GM12878 (cell line): ENCODE results near the gene ARHGEF7. TPM values are rescaled to one million over a fixed set of nuclear protein-coding genes. Genes with fewer than 3 reads are reported as not detected.

ENCODE experiments used
- ATAC-seq: fragments of 200-7000 bp; cut with Tn5 transposase; 3 replicates; pipeline ENCODE4 v1.9.1; 2020; ENCODE audit warnings: mild to moderate bottlenecking, moderate library complexity
- BruUV-seq: library from RNA; stranded (reverse); fragments of 400-500 nt; replicated peaks from 2 replicates; lab custom pipeline; 2021; lab: Mats Ljungman, UMichigan
- CTCF ChIA-PET: fragments of 300-600 bp; sonication (Branson Sonifier 250); formaldehyde crosslinking; extraction: SDS; loops from one replicate; lab custom pipeline; 2021; ENCODE audit warnings: inconsistent platforms; lab: Yijun Ruan, JAX
- POLR2A ChIA-PET: fragments of 350-600 bp; formaldehyde crosslinking; extraction: SDS; loops from one replicate; lab custom pipeline; 2021; ENCODE audit warnings: inconsistent platforms; lab: Charles Lee
- RAD21 ChIA-PET: fragments of 300-600 bp; sonication (Branson Sonifier 250); formaldehyde crosslinking; loops from one replicate; lab custom pipeline; 2023; ENCODE audit warnings: antibody characterized with exemption; ENCODE audit not compliant: unreplicated experiment; lab: Charles Lee
- SMC1A ChIA-PET: fragments of 300-600 bp; sonication (Branson Sonifier 250); formaldehyde crosslinking; loops from one replicate; lab custom pipeline; 2023; ENCODE audit not compliant: unreplicated experiment, uncharacterized antibody; lab: Charles Lee
- DNase-seq: peaks from one replicate; pipeline ENCODE4 v3.0.0-alpha.2; 2011; ENCODE audit warnings: low read depth, low spot score
- FAIRE-seq: peaks from 3 replicates; lab custom pipeline; 2011; peaks lifted over from hg19 to GRCh38; lab: Jason Lieb, UNC
- H2AFZ ChIP-seq: 2 replicates; pipeline ENCODE4 v1.6.0; 2011; ENCODE audit warnings: low read depth, low read length, control low read depth; ENCODE audit not compliant: control insufficient read depth
- H3K27ac ChIP-seq: 2 replicates; pipeline ENCODE4 v1.5.1; 2011; ENCODE audit warnings: control low read depth; ENCODE audit not compliant: control insufficient read depth, insufficient read depth
- H3K27me3 ChIP-seq, 2 experiments: replicated peaks in 1 of 2; 2 replicates each; pipeline versions ENCODE4 v1.6.0 to v1.6.1; 2011; ENCODE audit warnings: low read length in 1 of 2; ENCODE audit not compliant: control insufficient read depth in 2 of 2, insufficient read depth in 2 of 2
- H3K36me3 ChIP-seq, 2 experiments: 2 replicates each; pipeline ENCODE4 v1.5.1; 2011; ENCODE audit warnings: low read length in 1 of 2; ENCODE audit not compliant: control insufficient read depth in 2 of 2, insufficient read depth in 2 of 2
- H3K4me1 ChIP-seq: 2 replicates; pipeline ENCODE4 v1.6.1; 2011; ENCODE audit warnings: mild to moderate bottlenecking, low read length, moderate library complexity, mixed read lengths; ENCODE audit not compliant: control insufficient read depth, insufficient read depth
- H3K4me2 ChIP-seq: 2 replicates; pipeline ENCODE4 v1.6.0; 2011; ENCODE audit warnings: control low read depth; ENCODE audit not compliant: control insufficient read depth, insufficient read depth
- H3K4me3 ChIP-seq: fragments of 200-600 bp; sonication (generic); 2 replicates; pipeline ENCODE4 v1.5.1; 2016
- H3K79me2 ChIP-seq: 2 replicates; pipeline ENCODE4 v1.6.0; 2011; ENCODE audit warnings: low read length; ENCODE audit not compliant: control insufficient read depth, insufficient read depth
- H3K9ac ChIP-seq: 2 replicates; pipeline ENCODE4 v1.8.0; 2011; ENCODE audit warnings: low read length, control low read depth, mixed read lengths; ENCODE audit not compliant: control insufficient read depth, insufficient read depth
- H3K9me3 ChIP-seq: replicated peaks from 3 replicates; pipeline ENCODE4 v1.5.1; 2011; ENCODE audit warnings: mild to moderate bottlenecking, low read length; ENCODE audit not compliant: control insufficient read depth, insufficient read depth
- H4K20me1 ChIP-seq: 2 replicates; pipeline ENCODE4 v1.6.0; 2011; ENCODE audit not compliant: control insufficient read depth, insufficient read depth
- BCL11A ChIP-seq: IDR thresholded peaks from 2 replicates; pipeline ENCODE4 v1.6.1; 2011; ENCODE audit warnings: low read depth, low read length
- BCLAF1 ChIP-seq: fragments of 450-650 bp; IDR thresholded peaks from 2 replicates; pipeline ENCODE4 v1.6.1; 2017; ENCODE audit warnings: antibody characterized with exemption, mild to moderate bottlenecking, moderate library complexity
- CEBPZ ChIP-seq: fragments of 150-350 bp; IDR thresholded peaks from 2 replicates; pipeline ENCODE4 v1.6.1; 2016; ENCODE audit warnings: low read depth, low read length
- CHD2 ChIP-seq: IDR thresholded peaks from 2 replicates; pipeline ENCODE4 v1.6.1; 2011; ENCODE audit warnings: low read depth, low read length, improper control_type of control experiment, borderline replicate concordance
- CREM ChIP-seq: IDR thresholded peaks from 2 replicates; pipeline ENCODE4 v1.6.1; 2014; ENCODE audit warnings: antibody characterized with exemption, low read depth
- GATAD2B ChIP-seq: fragments of 450-650 bp; conservative IDR thresholded peaks from 2 replicates; pipeline ENCODE4 v1.6.1; 2017; ENCODE audit warnings: low read depth, mild to moderate bottlenecking, moderate library complexity
- KAT2A ChIP-seq: conservative IDR thresholded peaks from 2 replicates; pipeline ENCODE4 v1.6.1; 2011; ENCODE audit warnings: low read depth, low read length; ENCODE audit not compliant: control insufficient read depth
- RAD21 ChIP-seq: IDR thresholded peaks from 2 replicates; pipeline ENCODE4 v1.6.1; 2011; ENCODE audit warnings: mild to moderate bottlenecking, low read depth, low read length, moderate library complexity; ENCODE audit not compliant: insufficient read depth
- RUNX3 ChIP-seq: IDR thresholded peaks from 2 replicates; pipeline ENCODE4 v1.6.1; 2012; ENCODE audit warnings: low read length, inconsistent platforms
- SIN3A ChIP-seq: IDR thresholded peaks from 2 replicates; pipeline ENCODE4 v1.6.1; 2012; ENCODE audit warnings: low read depth, low read length, improper control_type of control experiment
- SREBF1 ChIP-seq: IDR thresholded peaks from 2 replicates; pipeline ENCODE4 v1.6.1; 2012; ENCODE audit warnings: mild to moderate bottlenecking, low read length
- ZNF274 ChIP-seq: IDR thresholded peaks from one replicate; pipeline ENCODE4 v1.8.0; 2011; ENCODE audit not compliant: insufficient read length, insufficient read depth
- WGBS: methylation state at CpG from one replicate; pipeline ENCODE4 v1.1.6; 2016; ENCODE audit warnings: low lambda C conversion rate; ENCODE audit not compliant: insufficient replicate concordance, insufficient coverage; ENCODE audit errors: missing lambda C conversion rate; 5-methylcytosine and 5-hydroxymethylcytosine counted together
- in situ Hi-C: fragments of 300-500 bp; cut with MboI; formaldehyde crosslinking; loops from 9 replicates; pipeline ENCODE4 v1.14.3; 2018; ENCODE audit warnings: mixed read lengths
- intact Hi-C: fragments of 100-400 bp; cut with micrococcal nuclease; formaldehyde crosslinking; loops from one replicate; pipeline ENCODE4 v1.14.2; 2022; ENCODE audit not compliant: unreplicated experiment
- polyA plus RNA-seq, 11 experiments: library from polyadenylated mRNA; depleted of rRNA in 4 of 11; unstranded in 6 of 11; stranded (reverse) in 5 of 11; fragments of >200 nt; fragmentation: Nextera tagmentation in 4 of 11; fragmentation: Illumina TruSeq in 1 of 11; extraction: Ambion mirVana in 4 of 11; extraction: Trizol in 1 of 11; gene quantifications; 1 replicate in 1 of 11; 2 replicates in 10 of 11; pipeline versions ENCODE4 v1.2.1 to v1.2.3, GENCODE V29; 2011 to 2016; ENCODE audit warnings: inconsistent platforms in 2 of 11, missing spikeins in 2 of 11, low read depth in 1 of 11
- total RNA-seq, 4 experiments: library from RNA; depleted of rRNA in 3 of 4; stranded (reverse); fragments of >200 nt in 3 of 4; fragmentation: Illumina TruSeq in 1 of 4; extraction: Trizol in 1 of 4; gene quantifications; 2 replicates each; pipeline versions ENCODE4 v1.2.1 to v1.2.3, GENCODE V29; 2013 to 2021
- TF ChIP-seq, protein P1 (sequence below): IDR thresholded peaks from 2 replicates; pipeline ENCODE4 v1.6.1; 2011; ENCODE audit warnings: borderline replicate concordance, low read depth, mild to moderate bottlenecking, moderate library complexity, low read length; ENCODE audit not compliant: insufficient read depth, poor library complexity, severe bottlenecking

Gene ARHGEF7
- total and polyA plus RNA-seq, 10 of the 15 experiments (the other 5 are each of a cell fraction or from before 2014, with no cell fraction given), result 4.7 to 65.5 (median 36.6) TPM

- ChIA-PET POLR2A (interaction anchor here (1.1 kb wide), 1 partner anchor 35 kb away, joined by 3 read pairs; no protein-coding TSS in a partner anchor), CTCF (interaction anchor here (0.5 to 8.5 kb wide), 19 partner anchors 9 to 272 kb away, joined by 3 to 99 read pairs (median 4); no protein-coding TSS in a partner anchor), RAD21 (interaction anchor here (0.6 to 5.6 kb wide), 8 partner anchors 10 to 151 kb away, joined by 3 to 43 read pairs (median 3); no protein-coding TSS in a partner anchor), SMC1A (interaction anchor here (0.7 to 5.1 kb wide), 14 partner anchors 8 to 272 kb away, joined by 3 to 45 read pairs (median 3); no protein-coding TSS in a partner anchor)
- DNase-seq (no peak), FAIRE-seq (no peak), ATAC-seq (peak; percentile 91)
- intact Hi-C loops, result no loop called here
- no TSS peak for BruUV-seq
- Histone ChIP-seq H2AFZ (no peak overlapping the region), H3K9ac (no peak overlapping the region), H3K4me1 (peaks cover 7% of the 10 kb centered on the region), H3K36me3 (peaks cover 9 to 17% of the 10 kb centered on the region in 2 experiments), H3K27ac (no peak overlapping the region), H3K4me2 (no peak overlapping the region), H3K27me3 (no peaks in the 10 kb centered on the region), H3K9me3 (no peaks in the 10 kb centered on the region), H3K79me2 (peaks cover 54% of the 10 kb centered on the region), H3K4me3 (no peak overlapping the region), H4K20me1 (peaks cover 9% of the 10 kb centered on the region)
- in situ Hi-C loops, result no loop called here
- WGBS, result 83% methylated on average over 13 of the region's 15 CpGs
- TF ChIP-seq KAT2A, result no peak
- no peak for TF ChIP-seq ZNF274
- no peak for TF ChIP-seq BCL11A
- no peak for TF ChIP-seq CHD2
- no peak for TF ChIP-seq SREBF1
- TF ChIP-seq CEBPZ, result no peak
- TF ChIP-seq CREM, result peak; percentile 22; the same call in 1 of the 2 replicates
- no peak for TF ChIP-seq GATAD2B
- TF ChIP-seq SIN3A, result no peak
- TF ChIP-seq, protein P1, sequence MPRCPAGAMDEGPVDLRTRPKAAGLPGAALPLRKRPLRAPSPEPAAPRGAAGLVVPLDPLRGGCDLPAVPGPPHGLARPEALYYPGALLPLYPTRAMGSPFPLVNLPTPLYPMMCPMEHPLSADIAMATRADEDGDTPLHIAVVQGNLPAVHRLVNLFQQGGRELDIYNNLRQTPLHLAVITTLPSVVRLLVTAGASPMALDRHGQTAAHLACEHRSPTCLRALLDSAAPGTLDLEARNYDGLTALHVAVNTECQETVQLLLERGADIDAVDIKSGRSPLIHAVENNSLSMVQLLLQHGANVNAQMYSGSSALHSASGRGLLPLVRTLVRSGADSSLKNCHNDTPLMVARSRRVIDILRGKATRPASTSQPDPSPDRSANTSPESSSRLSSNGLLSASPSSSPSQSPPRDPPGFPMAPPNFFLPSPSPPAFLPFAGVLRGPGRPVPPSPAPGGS, result no peak
- TF ChIP-seq BCLAF1, result no peak
- no peak for TF ChIP-seq RUNX3
- peak; percentile 52; the same call in 1 of the 2 replicates for TF ChIP-seq RAD21
Measured at GRCh38 chr13:111216166-111216960, 101.3 kb downstream of the ARHGEF7 start.
